GM12873 (cell line): ENCODE measurements around the gene LRRC26.

ENCODE experiments used
- CTCF ChIP-seq: IDR thresholded peaks from 2 replicates; pipeline ENCODE4 v1.5.1; 2012; ENCODE audit warnings: low read depth, mild to moderate bottlenecking, moderate library complexity, low read length, control low read depth; ENCODE audit not compliant: insufficient read depth; ENCODE audit errors: missing control alignments

Gene LRRC26

GRCh38 chr9:137128862-137129455 lies 40.9 kb downstream of the LRRC26 start:
- TF ChIP-seq CTCF = no peak

GRCh38 chr9:137128158-137128861 lies 41.5 kb downstream of the LRRC26 start:
- TF ChIP-seq CTCF = no peak

DNA sequence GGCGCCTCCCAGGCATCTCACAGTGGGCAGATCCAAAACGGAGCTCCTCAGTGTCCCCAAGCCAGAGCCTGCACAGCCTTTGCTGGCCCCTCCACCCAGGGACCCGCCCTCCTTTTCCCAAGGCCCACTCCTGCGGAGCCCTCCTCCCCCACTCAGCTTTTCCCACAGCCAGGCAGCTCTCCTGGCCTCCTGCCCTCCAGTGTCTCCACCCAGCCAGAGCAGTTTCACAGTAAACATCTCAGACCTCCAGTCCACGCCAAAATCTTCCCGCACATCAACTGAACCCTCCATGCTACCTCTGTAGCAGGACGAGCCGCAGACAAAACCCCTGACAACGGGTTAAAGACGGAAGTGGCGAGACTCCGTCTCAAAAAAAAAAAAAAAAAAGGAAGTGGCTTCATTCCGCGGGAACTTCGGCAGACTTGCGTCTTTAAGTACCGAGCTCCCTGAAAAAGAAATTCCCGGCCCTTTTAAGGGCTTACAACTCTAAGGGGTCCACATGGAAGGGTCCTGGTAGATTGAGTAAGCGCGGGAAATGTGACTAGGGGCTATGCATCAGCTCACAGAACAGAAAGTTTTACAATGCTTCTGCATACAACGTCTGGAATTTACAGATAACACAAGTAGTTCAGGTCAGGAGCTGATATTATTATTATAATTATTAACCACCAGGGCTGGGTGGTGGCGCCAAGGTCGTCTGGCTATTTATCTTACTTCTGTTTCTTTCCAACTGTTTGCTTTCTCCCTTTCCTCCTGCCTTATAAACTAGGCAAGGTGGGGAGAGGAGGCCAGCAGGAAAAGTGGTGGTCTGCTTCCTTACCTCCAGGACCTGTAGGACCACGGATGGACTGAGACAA lies 42.3 kb downstream of the LRRC26 start:
- no peak for TF ChIP-seq CTCF

- no peak for TF ChIP-seq CTCF
Observed at GRCh38 chr9:137126786-137127185, 43.1 kb downstream of the LRRC26 start.

GRCh38 chr9:137123468-137123837 lies 46.4 kb downstream of the LRRC26 start:
- TF ChIP-seq CTCF = no peak
